HG02885 (cell line): ENCODE measurements around the gene MAGI1.

ENCODE experiments used
- ATAC-seq: cut with Tn5 transposase; IDR thresholded peaks from one replicate; pipeline ENCODE4 v1.9.1; 2021; ENCODE audit warnings: mild to moderate bottlenecking; ENCODE audit not compliant: unreplicated experiment, poor library complexity

MAGI1 gene

DNA sequence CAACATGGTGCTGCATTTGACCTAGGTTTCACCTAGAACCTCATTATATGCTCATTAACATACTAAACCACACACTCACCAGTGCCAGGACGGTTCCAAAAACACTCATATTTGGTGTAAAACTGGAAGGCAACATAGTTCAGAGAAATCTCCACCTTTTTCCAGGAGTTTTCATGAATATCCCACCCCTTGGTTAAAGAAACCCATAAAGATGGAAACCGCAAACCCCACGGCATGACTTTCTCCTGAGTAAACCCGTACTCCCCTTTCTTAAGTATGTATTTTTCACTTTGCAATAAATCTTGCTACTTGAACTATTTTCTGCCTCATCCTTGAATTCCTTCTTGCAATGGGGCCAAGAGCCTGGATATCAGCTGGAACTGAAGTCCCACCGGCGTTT lies 379.3 kb downstream of the MAGI1 start:
- ATAC-seq = no peak

DNA sequence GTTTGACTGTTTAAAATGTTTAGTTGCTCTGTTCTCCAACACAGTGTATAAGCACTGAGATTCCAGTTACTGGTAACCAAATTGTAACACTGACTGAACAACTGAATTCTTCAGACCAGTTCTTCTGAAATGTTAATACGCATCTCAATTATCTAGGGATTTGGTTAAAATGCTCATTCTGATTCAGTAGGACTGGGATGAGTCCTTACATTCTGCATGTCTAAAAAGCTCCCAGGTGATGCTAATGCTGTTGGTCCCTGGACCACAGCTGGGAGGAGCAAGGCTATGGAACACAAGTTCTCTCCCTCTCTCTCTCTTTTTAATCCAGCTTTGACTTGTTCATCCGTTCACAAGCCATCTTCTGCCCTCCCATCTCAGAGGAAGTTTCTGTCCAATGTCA lies 380.3 kb downstream of the MAGI1 start:
- no peak for ATAC-seq

DNA sequence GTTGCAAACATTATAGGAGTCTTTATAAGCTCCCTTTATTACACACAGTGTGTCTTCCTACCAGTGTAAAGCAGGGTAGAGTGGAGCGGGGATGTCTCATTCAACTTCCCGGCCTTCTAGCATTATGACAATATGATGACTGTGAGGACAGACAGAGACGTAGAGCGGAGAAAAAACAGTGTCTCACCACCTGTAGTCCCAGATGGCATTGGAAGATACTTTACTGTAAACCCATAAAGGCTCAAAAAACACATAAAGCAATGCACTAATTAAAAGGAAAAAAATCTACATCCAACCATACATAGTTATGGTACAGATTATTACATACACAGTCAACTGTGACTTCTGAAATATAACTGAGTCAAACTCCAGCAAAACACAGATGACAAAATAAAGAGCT lies 383.7 kb downstream of the MAGI1 start:
- no peak for ATAC-seq

DNA sequence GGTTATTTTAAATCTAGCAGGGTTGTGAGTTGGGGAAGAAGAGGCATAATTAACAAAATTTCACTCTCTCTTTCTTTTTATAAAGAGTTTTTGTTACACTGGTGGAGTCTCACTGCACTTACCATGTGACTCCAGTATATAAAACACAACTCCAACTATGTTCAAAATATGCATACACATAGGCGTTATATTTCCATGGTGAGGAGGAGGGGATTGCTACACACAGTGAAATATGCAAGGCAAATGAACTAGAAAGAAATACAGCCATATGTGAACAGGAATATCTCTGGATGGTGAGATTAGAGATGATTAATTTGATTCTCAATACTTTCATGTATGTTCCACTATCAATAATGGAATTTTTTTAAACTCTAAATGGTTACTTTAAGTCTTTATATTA lies 385.0 kb downstream of the MAGI1 start:
- no peak for ATAC-seq

DNA sequence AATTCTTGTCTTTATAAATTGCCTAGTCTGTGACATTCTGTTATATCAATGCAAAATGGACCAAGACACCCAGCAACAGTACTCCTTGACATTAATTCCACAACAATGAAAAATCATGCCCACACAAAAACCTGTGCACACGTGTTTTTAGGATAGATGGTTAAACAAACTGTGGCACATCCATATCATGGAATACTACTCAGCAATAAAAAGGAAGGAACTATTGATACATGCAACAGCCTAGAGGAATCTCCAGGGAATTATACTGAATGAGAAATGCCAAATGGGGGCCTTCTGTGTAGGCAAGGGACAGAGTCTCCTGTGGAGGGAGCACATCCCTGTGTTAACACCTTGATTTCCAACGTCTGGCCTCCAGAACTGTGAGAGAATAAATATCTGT lies 388.5 kb downstream of the MAGI1 start:
- no peak for ATAC-seq

GRCh38 chr3:65647369-65647768 lies 391.3 kb downstream of the MAGI1 start:
- no peak for ATAC-seq

- no peak for ATAC-seq
Measured at GRCh38 chr3:65642883-65643282, 395.8 kb downstream of the MAGI1 start.

- ATAC-seq = no peak
Measured at GRCh38 chr3:65641777-65642176, 396.9 kb downstream of the MAGI1 start.

- no peak for ATAC-seq
Measured at GRCh38 chr3:65641045-65641444, 397.7 kb downstream of the MAGI1 start.

- ATAC-seq = no peak
Measured at GRCh38 chr3:65639444-65639843, 399.3 kb downstream of the MAGI1 start.

DNA sequence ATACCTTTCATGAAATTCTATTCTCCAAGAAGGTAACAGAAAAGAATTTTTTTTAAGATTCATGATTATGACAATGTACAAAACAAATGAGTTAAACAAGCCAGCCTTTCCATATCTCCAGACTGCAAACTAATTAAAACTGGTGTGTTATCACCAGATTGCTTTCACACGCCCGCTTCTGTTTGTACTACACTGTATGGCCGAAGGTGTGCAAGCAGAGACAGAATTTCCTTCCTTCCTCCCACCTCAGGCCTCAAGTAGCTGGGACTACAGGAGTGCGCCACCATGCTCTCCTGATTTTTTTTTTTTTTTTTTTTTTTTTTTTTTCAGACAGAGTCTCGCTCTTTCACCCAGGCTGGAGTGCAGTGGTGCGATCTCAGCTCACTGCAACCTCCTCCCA lies 400.4 kb downstream of the MAGI1 start:
- no peak for ATAC-seq

DNA sequence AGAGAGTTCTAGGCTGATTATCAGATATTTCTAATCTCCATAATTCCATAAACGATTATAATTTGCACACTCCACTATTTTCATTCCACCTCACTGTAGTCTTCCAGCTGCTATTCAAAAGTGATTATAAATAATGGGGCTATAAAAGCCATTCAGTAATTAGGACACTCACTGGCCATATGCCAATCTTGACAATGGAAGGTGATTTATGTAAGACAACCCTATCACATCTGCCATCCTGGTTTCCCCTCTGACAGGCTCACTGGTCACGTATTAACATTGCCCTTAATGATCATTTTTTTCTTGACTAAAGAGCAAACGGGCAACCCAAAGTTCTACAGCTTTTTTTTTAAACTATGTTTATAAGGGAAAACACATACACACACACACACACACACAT lies 402.4 kb downstream of the MAGI1 start:
- ATAC-seq = no peak

GRCh38 chr3:65635657-65636056 lies 403.1 kb downstream of the MAGI1 start:
- ATAC-seq = no peak

DNA sequence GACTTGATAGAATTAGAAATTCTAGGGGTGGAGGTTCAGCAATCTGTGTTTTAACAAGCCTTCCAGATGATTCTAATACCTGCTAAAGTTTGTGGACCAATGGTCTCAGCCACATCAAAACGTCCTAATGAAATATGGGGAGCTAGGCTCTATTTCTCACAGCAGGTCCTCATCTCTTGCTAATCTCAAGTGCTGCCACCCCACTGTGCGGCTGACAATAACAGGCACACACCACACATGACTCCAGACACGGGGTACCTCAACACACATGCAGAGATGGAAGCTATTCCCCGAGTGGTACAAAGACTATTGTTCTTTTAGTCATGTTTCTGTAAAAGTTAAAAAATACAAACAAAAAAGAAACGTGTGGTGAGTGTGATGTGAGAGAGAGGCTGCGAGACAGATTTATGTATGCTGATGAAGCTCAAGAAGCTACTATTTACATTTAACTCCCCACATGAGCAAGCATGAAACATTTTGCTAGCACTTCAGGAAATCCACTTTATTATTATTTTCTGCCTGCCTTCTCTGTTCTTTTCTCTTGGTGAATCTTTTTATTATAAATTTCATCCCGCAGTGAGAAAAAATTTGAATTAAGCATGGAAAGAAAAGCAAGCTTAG lies 405.6 kb downstream of the MAGI1 start:
- ATAC-seq = no peak

GRCh38 chr3:65632414-65632813 lies 406.3 kb downstream of the MAGI1 start:
- no peak for ATAC-seq

DNA sequence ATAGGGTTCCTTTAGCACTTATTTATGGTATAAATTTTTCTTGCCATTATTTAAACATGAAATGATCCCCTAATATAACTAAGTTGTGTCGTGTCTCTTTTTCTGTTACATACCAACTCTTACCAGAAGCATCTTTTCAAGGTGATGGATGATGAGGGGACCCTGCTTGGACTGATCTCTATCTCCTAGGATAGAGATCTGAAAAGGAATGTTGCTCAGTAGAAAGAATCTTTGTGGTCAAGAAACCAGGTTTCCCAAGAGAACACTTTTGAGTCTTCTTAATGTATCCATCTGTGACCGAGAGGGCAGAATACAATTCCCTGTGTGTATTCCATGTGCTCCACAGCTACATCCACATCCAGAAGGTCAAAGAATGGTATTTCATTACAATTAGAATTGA lies 409.7 kb downstream of the MAGI1 start:
- no peak for ATAC-seq

- ATAC-seq = no peak
Measured at GRCh38 chr3:65627062-65627461, 411.7 kb downstream of the MAGI1 start.

- ATAC-seq = no peak
Measured at GRCh38 chr3:65625305-65625704, 413.4 kb downstream of the MAGI1 start.

- no peak for ATAC-seq
Measured at GRCh38 chr3:65623362-65623761, 415.4 kb downstream of the MAGI1 start.

DNA sequence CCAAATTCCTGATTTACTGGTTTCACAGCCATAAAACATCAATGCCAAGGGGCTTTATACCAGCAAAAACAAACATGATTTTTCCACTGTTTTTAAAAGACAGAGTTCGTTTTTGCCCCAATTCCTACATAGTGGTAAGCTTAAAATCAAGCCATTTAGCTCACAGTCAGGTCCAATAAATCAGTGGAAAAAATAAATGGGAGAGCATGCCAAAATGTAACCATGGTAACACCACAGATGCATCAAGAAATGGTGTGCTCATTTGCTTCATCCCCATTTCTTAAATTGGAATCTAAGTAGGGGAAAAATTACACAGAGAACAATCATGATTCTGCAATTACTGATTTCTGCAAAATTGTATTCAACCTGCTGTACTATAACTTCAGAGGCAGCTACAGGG lies 418.8 kb downstream of the MAGI1 start:
- no peak for ATAC-seq

- no peak for ATAC-seq
Measured at GRCh38 chr3:65619451-65619881, 419.3 kb downstream of the MAGI1 start.

- ATAC-seq = no peak
Measured at GRCh38 chr3:65618599-65618998, 420.1 kb downstream of the MAGI1 start.

GRCh38 chr3:65617787-65618186 lies 420.9 kb downstream of the MAGI1 start:
- ATAC-seq = no peak
